T-helper 1 cell treated with Interleukin-12 subunit alpha and Interleukin-12 subunit beta and Interleukin-4 antibody, amounts not matched to agents 30 ng/mL and 1 ng/mL, for 36 hours (primary cell): ENCODE data around the gene DLEC1. TPM values are rescaled to one million over a fixed set of nuclear protein-coding genes. Genes with fewer than 3 reads are reported as not detected.
"Not testable (repeated sequence)": the region's sequence is repeated elsewhere in the genome, so short reads cannot be mapped to it uniquely, and the experiment has no call there.

ENCODE experiments used
- intact Hi-C: fragments of 100-400 bp; cut with micrococcal nuclease; formaldehyde crosslinking; loops from one replicate; pipeline ENCODE4 v1.15.1; 2024
- total RNA-seq: library from RNA; stranded (reverse); gene quantifications from 2 replicates; pipeline ENCODE4 v1.2.3, GENCODE V29; 2022

The DLEC1 gene
- total RNA-seq, 1 donor from 2014 or later: 3.9 TPM

DNA sequence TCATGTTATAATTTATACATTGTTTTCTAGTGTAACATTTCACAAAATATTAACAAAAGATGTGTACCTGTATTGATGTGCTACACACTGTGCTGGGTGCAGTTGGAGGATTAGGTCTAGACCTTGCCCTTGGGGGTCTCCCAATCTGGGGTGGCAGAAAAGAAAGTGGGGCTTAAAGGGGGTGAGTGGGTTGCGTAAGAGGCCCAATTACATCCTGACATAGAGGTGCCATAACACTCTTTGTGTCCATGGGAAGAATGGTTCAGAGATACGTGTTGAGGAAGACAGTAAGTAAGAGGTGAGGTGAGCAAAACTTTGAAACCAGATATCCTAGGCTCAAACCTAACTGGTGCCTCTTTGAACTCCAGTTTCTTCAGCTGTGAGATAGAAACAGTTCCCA lies 31.0 kb downstream of the DLEC1 start:
- intact Hi-C loops: no loop called here

GRCh38 chr3:38077073-38077472 lies 38.1 kb downstream of the DLEC1 start:
- intact Hi-C loops: not testable (repeated sequence)

DNA sequence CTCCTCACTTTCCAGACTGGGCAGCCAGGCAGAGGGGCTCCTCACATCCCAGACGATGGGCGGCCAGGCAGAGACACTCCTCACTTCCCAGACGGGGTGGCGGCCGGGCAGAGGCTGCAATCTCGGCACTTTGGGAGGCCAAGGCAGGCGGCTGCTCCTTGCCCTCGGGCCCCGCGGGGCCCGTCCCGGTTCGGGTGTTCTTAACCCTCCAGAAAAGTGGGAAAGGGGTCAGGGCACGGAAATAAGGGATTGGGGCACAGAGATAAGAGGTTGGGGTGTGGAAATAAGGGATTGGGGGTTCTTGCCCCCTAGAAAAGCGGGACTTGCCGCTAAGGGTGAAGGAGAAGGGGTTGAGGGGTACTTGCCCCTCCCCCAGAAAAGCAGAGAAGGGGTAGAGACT lies 43.3 kb downstream of the DLEC1 start:
- intact Hi-C loops: not testable (repeated sequence)

DNA sequence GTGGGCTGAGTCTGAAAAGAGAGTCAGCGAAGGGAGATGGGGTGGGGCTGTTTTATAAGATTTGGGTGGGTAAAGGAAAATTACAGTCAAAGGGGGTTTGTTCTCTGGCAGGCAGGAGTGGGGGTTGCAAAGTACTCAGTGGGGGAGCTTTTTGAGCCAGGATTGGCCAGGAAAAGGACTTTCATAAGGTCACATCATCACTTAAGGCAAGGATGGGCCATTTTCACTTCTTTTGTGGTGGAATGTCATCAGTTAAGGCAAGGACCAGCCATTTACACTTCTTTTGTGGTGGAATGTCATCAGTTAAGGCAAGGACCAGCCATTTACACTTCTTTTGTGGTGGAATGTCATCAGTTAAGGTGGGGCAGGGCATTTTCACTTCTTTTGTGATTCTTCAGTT lies 44.2 kb downstream of the DLEC1 start:
- intact Hi-C loops: not testable (repeated sequence)

DNA sequence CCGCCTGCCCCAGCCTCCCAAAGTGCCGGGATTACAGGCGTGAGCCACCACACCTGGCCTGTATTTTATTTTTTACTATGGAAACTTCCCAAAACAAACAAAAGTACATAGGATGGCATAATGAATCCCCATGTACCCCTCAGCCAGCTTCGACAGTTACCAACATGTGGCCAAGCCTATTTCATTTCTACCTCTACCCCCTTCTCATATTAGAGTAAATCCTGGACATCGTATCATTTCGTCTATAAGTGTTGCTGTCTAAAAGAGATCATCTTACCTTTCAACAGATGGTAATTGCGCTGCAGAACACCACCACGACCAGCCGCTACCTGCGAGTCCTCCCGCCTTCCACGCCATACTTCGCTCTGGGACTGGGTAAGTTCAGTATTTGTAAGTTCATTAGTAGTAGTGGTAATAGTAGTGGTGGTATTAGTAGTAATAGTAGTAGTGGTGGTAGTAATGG lies 44.9 kb downstream of the DLEC1 start:
- intact Hi-C loops: loop anchor here (1.0 kb wide), 1 partner anchor 45 kb away; the partner anchor contains the start of gene DLEC1

- intact Hi-C loops: loop anchor here (1.0 kb wide), 1 partner anchor 45 kb away; the partner anchor contains the start of gene DLEC1
These were observed 45.6 kb downstream of the DLEC1 start for GRCh38 chr3:38084334-38085310.

- intact Hi-C loops: no loop called here
These were observed 46.4 kb downstream of the DLEC1 start for GRCh38 chr3:38085311-38085942.

DNA sequence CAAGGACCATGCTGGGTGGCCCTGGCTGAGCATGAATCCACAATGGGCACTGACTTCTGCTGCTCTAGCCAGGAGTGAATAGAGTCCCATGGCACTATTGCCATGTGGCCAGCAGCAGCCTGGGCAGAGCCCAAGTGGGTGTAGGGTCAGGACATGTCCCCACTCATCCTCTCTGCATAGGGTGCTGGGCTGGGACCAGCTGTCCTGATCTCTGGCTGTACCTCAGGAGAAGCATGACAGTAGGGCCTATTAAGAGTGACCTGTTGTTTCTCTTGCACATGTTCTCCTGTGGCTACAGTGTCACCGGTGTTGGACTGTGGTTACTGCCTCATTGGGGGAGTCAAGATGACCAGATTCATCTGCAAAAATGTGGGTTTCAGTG lies 46.9 kb downstream of the DLEC1 start:
- intact Hi-C loops: no loop called here

DNA sequence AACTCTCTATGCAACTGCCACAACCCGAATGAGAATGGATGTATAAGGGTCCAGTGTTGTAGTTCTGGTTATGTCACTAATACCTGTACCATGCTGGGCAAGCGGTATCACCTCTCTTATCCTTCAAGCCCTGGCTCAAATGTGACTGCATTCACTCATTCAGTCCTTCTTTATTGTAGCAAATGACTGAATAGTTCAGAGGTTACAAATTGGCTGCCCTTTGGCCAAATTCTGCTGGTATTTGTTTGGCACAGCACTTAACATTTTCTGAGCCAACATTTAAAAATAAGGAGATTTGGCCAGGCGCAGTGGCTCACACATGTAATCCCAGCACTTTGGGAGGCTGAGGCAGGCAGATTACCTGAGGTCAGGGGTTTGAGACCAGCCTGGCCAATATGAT lies 47.5 kb downstream of the DLEC1 start:
- intact Hi-C loops: no loop called here

DNA sequence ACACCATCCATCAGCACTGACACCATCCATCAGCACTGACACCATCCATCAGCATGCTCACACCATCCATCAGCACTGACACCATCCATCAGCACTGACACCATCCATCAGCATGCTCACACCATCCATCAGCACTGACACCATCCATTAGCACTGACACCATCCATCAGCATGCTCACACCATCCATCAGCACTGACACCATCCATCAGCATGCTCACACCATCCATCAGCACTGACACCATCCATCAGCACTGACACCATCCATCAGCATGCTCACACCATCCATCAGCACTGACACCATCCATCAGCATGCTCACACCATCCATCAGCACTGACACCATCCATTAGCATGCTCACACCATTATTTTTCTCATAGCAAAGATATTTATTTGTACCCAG lies 48.3 kb downstream of the DLEC1 start:
- intact Hi-C loops: not testable (repeated sequence)

DNA sequence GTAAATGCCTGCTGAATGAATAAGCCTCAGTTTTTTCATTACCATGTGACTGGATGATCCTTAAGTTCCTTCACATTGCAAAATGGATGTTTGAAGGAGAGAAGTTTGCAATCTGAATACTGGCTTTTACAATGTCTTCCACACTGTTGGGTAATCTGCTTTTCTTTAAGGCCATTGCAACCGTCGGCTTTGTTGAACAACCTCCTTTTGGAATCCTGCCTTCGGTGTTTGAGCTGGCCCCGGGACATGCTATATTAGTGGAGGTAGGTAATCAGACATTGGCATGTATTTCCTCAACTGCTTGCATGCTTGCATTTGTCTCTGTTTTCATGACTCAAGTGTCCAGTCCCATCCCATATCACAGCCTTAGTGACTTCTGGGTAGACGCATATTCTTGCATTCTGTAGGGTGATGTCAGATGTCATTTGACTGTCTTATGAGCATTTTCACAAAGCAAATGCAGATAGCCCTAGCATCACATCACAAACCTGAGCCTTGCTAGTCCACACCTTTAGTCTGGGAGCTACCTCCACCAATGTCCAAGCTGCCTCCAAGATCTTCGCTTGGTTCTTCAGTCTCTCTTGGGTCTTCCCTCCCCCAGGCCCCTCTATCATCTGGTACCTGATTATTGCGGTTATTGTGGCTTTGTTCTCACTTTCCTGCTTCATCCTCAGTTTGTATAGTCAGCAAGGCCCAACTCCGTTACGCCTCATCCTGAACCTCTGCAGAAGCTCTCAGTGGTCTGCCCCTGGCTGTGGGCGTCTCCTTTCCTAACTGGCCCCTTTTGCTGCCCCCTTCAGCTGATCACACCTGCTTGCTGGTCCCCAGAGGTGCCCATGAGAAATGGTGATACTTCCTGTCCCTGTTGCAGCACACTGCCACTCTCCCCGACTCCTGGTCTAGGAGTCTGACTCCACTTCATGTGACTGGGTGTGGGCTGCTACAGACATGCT lies 49.4 kb downstream of the DLEC1 start:
- intact Hi-C loops: no loop called here

GRCh38 chr3:38089163-38089562 lies 50.2 kb downstream of the DLEC1 start:
- intact Hi-C loops: no loop called here

DNA sequence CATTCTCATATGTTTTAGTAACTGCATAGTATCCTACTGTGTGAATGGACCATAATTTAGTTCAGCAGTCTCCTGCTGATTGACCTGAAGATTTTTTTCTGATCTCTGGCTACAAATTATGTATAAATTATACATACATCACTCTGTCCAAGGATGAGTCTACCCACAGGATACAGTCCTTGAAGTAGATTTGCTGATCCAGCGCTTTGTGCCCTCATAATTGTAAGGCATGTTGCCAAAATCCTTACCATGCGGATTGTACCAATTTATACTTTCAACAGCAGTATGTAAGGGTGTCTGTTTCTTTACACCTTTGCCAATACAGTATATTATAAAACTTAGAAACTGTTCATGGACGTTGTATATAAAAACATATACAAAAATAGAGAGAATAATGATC lies 51.4 kb downstream of the DLEC1 start:
- intact Hi-C loops: no loop called here

DNA sequence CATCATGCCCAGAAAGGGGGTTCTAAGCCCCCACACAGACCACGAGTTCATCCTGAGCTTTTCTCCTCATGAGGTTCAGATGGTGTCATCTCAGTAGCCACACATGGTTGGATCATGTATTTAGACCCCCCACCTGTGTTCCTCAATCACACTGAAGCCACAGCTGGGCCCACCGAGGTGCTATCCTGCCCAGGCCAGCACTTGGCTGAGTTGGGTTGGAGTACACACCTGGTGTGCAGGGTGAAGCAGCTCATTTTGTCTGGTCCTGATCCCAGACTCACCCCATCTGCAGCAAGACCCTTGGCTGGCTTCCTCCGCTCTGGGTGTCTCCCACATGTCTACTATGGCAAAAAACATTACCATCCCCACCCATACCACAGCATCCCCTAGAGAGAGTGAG lies 56.0 kb downstream of the DLEC1 start:
- intact Hi-C loops: no loop called here

DNA sequence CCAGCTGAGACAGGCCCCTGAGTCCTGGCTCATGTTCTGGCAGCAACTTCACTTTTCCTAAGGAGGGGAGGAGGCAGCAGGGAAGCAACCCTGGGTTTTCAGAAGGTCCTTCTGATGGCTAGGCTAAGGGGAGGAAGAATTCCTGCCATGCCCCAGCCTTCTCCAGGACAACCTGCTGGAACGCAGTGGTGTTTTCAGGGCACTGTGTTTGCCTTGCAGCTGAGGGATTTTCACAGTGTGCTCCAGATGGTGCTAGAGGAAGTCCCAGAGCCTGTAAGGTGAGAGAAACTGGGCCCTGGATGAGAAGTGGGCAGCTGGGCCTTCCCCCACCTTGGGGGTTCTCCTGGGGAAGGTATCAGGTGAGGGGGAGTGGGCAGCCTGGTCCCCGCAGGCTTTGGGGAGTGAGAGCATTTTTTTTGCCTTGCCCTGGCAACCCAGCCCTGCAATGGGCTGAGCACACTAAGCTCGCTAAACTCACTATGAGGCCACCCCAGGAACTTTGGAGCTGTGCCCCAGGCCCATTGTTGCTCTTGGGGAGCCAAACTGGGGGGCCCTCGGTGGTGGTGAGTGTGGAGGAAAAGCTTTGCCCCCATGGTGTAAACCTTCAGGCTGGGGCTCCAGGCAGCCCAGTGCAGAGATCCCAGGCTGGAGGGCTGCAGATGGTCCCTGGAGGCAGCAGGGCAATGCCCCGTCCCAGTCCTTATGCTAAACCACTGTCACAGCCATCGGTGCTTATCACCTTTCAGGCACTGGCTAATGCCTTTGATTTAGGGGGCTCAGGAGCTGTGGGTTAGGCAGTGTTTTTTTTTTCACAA lies 56.9 kb downstream of the DLEC1 start:
- intact Hi-C loops: no loop called here

- intact Hi-C loops: no loop called here
These were observed 58.7 kb downstream of the DLEC1 start for GRCh38 chr3:38097446-38098375.

- intact Hi-C loops: no loop called here
These were observed 59.3 kb downstream of the DLEC1 start for GRCh38 chr3:38098376-38098723.

- intact Hi-C loops: no loop called here
These were observed 60.5 kb downstream of the DLEC1 start for GRCh38 chr3:38099518-38099917.

DNA sequence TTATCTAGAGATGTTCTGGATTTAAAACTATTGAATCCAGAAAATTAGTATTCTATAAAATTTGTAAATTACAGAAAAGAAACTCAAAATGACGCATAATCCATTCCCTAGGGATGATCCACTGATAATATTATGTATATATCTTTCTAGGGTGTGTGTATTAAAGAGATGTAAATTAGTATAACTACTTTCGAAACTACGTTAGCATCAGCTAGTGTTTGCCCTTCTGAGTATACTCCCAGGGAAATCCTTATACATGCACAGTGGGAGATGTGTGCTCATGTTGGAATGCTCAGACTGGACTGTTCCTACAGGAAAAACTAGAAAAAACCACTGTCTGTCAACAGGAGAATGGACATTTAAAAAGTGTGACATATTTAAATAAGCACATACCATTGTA lies 61.5 kb downstream of the DLEC1 start:
- intact Hi-C loops: no loop called here
